HG02973 (cell line): ENCODE measurements around the gene HSF4.

Experiments used
- ATAC-seq: cut with Tn5 transposase; IDR thresholded peaks from one replicate; pipeline ENCODE4 v1.9.1; 2021; ENCODE audit warnings: moderate library complexity; ENCODE audit not compliant: unreplicated experiment

HSF4 gene

GRCh38 chr16:67183627-67184452, 19.3 kb downstream of the HSF4 start, which contains the start of gene MATCAP1:
Gene MATCAP1 (minus strand): TSS chr16:67183963. CDS start chr16:67180610, 3,353 bp downstream.
- ATAC-seq = peak; percentile 83

- peak; percentile 10 for ATAC-seq
Measured at GRCh38 chr16:67184453-67184994, 20.0 kb downstream of the HSF4 start.

- ATAC-seq = no peak
Measured at GRCh38 chr16:67184995-67185650, 20.6 kb downstream of the HSF4 start.

- ATAC-seq = no peak
Measured at GRCh38 chr16:67185651-67186134, 21.1 kb downstream of the HSF4 start.

GRCh38 chr16:67186550-67186950, 22.0 kb downstream of the HSF4 start:
- ATAC-seq = no peak

- ATAC-seq = no peak
Measured at GRCh38 chr16:67187175-67187890, 22.8 kb downstream of the HSF4 start.

GRCh38 chr16:67188323-67188722, 23.8 kb downstream of the HSF4 start:
- ATAC-seq = no peak

GRCh38 chr16:67188798-67189197, 24.3 kb downstream of the HSF4 start:
- ATAC-seq = no peak

- ATAC-seq = no peak
Measured at GRCh38 chr16:67190041-67190440, 25.5 kb downstream of the HSF4 start, which contains the start of gene EXOC3L1. Gene EXOC3L1 (minus strand): TSS chr16:67190136. CDS start chr16:67189676, 460 bp downstream.

GRCh38 chr16:67190448-67191399, 26.2 kb downstream of the HSF4 start:
- ATAC-seq = no peak

GRCh38 chr16:67191411-67191994, 27.0 kb downstream of the HSF4 start:
- no peak for ATAC-seq

GRCh38 chr16:67191995-67192681, 27.6 kb downstream of the HSF4 start, which contains the start of gene E2F4:
Gene E2F4 (plus strand): TSS chr16:67192155. CDS start chr16:67192228, 73 bp downstream.
- ATAC-seq = peak; percentile 87

- no peak for ATAC-seq
Measured at GRCh38 chr16:67192781-67193361, 28.3 kb downstream of the HSF4 start.

- ATAC-seq = no peak
Measured at GRCh38 chr16:67193536-67193935, 29.0 kb downstream of the HSF4 start.

GRCh38 chr16:67194260-67194659, 29.7 kb downstream of the HSF4 start:
- no peak for ATAC-seq

GRCh38 chr16:67195676-67196075, 31.1 kb downstream of the HSF4 start:
- ATAC-seq = no peak

- ATAC-seq = no peak
Measured at GRCh38 chr16:67196881-67197280, 32.3 kb downstream of the HSF4 start.

- no peak for ATAC-seq
Measured at GRCh38 chr16:67197704-67198103, 33.2 kb downstream of the HSF4 start.
